ENCODE measurements around the gene CCM2. TPM values are rescaled to one million over a fixed set of nuclear protein-coding genes. Genes with fewer than 3 reads are reported as not detected.

The CCM2 gene
- total and polyA plus RNA-seq, 7 donors = 33.3 to 110 (median 49.9) TPM

GRCh38 chr7:45054442-45054841 is 54.4 kb downstream of the CCM2 start:
- Histone ChIP-seq H3K9me3 (no peaks in the 10 kb centered on the region), H3K27me3 (ENCODE audit: insufficient read depth in 3 of 3, low read length in 2 of 3) (no peaks in the 10 kb centered on the region), H3K4me3 (no peak overlapping the region), H3K4me1 (no peaks in the 10 kb centered on the region), H3K36me3 (ENCODE audit: insufficient read depth in 1 of 2, low read depth in 1 of 2) (peaks cover 0 to 22% of the 10 kb centered on the region in 2 donors), H3K27ac (no peak overlapping the region)
- intact Hi-C loops (cut with DNase I) = no loop called here
- TF ChIP-seq, protein P1, sequence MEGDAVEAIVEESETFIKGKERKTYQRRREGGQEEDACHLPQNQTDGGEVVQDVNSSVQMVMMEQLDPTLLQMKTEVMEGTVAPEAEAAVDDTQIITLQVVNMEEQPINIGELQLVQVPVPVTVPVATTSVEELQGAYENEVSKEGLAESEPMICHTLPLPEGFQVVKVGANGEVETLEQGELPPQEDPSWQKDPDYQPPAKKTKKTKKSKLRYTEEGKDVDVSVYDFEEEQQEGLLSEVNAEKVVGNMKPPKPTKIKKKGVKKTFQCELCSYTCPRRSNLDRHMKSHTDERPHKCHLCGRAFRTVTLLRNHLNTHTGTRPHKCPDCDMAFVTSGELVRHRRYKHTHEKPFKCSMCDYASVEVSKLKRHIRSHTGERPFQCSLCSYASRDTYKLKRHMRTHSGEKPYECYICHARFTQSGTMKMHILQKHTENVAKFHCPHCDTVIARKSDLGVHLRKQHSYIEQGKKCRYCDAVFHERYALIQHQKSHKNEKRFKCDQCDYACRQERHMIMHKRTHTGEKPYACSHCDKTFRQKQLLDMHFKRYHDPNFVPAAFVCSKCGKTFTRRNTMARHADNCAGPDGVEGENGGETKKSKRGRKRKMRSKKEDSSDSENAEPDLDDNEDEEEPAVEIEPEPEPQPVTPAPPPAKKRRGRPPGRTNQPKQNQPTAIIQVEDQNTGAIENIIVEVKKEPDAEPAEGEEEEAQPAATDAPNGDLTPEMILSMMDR (IDR thresholded peaks at IDR 0.05) = no peak
- 71 to 82% (median 73%) methylated on average over 3 of the region's 3 CpGs for WGBS, 3 donors
- ATAC-seq (no peak), DNase-seq (no peak)

DNA sequence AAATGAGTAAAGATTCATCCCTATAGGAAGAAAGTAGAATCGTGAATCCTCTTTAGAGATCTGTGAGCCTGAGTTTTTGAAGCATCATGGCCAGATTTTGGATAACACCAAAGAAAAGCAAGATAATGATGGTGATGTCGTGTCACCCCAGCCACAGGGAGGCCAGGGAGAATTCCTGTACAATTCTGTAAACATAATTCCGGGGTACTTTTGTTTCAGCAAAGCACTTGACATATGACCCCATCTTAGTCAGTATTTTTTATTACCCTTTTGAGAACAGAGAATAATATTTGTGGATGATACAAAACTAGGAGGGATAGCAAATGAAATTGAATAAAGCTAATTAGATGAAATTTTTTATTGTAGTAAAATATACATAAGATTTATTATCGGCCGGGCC is 55.0 kb downstream of the CCM2 start:
- Histone ChIP-seq H3K4me1 (no peaks in the 10 kb centered on the region), H3K36me3 (ENCODE audit: insufficient read depth in 1 of 2, low read depth in 1 of 2) (peaks cover 0 to 17% of the 10 kb centered on the region in 2 donors), H3K27ac (no peak overlapping the region), H3K27me3 (ENCODE audit: insufficient read depth in 3 of 3, low read length in 2 of 3) (no peaks in the 10 kb centered on the region), H3K4me3 (no peak overlapping the region), H3K9me3 (no peaks in the 10 kb centered on the region)
- intact Hi-C loops (cut with DNase I) = no loop called here
- TF ChIP-seq, protein P1 (IDR thresholded peaks at IDR 0.05) = no peak
- DNase-seq = no peak
- WGBS, 3 donors = 91 to 93% (median 92%) methylated on average over 5 of the region's 5 CpGs
- no peak for ATAC-seq

GRCh38 chr7:45055594-45056219 is 55.7 kb downstream of the CCM2 start:
- no peaks in the 10 kb centered on the region for H3K4me1 ChIP-seq
- no peak overlapping the region for H3K4me3 ChIP-seq
- ATAC-seq (no peak), DNase-seq (no peak)
- peaks cover 0 to 10% of the 10 kb centered on the region in 2 donors for H3K36me3 ChIP-seq (ENCODE audit: insufficient read depth in 1 of 2, low read depth in 1 of 2)
- no peaks in the 10 kb centered on the region for H3K27me3 ChIP-seq (ENCODE audit: insufficient read depth in 3 of 3, low read length in 2 of 3)
- WGBS, 3 donors = 98% methylated on average over 5 of the region's 5 CpGs
- TF ChIP-seq, protein P1 (IDR thresholded peaks at IDR 0.05) = no peak
- no peaks in the 10 kb centered on the region for H3K9me3 ChIP-seq
- no peak overlapping the region for H3K27ac ChIP-seq
- intact Hi-C loops (cut with DNase I) = no loop called here

DNA sequence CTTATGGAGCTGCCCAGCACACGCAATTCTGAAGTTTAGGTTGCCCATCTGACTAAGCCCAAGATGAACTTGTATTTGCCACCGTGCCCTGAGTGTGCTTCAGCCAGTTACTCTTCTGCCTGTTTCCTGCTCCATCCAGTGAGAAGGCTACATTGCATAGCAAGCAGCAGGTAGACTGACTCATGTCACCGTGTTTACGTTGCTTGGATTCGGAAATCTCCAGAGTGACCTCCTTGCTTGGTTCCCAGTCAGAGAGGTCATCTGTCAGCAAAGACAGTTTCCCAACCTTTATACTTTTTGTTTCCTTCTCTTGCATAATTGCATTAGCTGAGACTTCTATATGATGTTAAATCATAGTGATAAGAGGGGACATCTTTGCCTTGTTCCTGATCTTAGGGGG is 57.9 kb downstream of the CCM2 start:
- H3K9me3 ChIP-seq = no peaks in the 10 kb centered on the region
- H3K27me3 ChIP-seq (ENCODE audit: insufficient read depth in 3 of 3, low read length in 2 of 3) = no peaks in the 10 kb centered on the region
- no peak overlapping the region for H3K4me3 ChIP-seq
- ATAC-seq (no peak), DNase-seq (no peak)
- intact Hi-C loops (cut with DNase I) = no loop called here
- TF ChIP-seq, protein P1 (IDR thresholded peaks at IDR 0.05) = no peak
- H3K36me3 ChIP-seq (ENCODE audit: insufficient read depth in 1 of 2, low read depth in 1 of 2) = peaks cover 0 to 4% of the 10 kb centered on the region in 2 donors
- H3K27ac ChIP-seq = no peak overlapping the region
- H3K4me1 ChIP-seq = no peaks in the 10 kb centered on the region
- WGBS, 3 donors = 92 to 97% (median 97%) methylated on average over 5 of the region's 5 CpGs

DNA sequence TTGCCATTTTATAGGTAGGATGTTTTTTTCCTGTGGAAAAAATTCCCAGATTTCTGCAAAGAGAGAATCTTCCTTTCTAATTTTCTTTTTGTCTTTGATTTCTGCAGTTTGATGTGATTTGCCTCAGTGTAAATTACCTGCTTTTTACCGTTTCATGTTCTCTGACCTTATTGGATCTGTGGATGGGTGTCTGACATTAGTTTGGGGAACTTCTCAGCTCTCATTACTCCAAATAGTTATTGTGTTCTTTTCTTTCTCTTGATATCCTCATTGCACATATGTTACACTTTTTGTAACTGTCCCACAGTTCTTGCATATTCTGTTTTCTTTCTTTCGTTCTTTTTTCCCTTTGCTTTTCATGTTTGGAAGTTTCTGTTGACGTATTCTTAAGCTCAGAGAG is 60.3 kb downstream of the CCM2 start:
- Histone ChIP-seq H3K9me3 (no peaks in the 10 kb centered on the region), H3K4me1 (no peaks in the 10 kb centered on the region), H3K27me3 (ENCODE audit: insufficient read depth in 3 of 3, low read length in 2 of 3) (no peaks in the 10 kb centered on the region), H3K27ac (no peak overlapping the region), H3K36me3 (ENCODE audit: insufficient read depth in 1 of 2, low read depth in 1 of 2) (peaks cover 3 to 17% of the 10 kb centered on the region in 2 donors), H3K4me3 (no peak overlapping the region)
- DNase-seq (no peak), ATAC-seq (no peak)
- intact Hi-C loops (cut with DNase I) = no loop called here
- TF ChIP-seq, protein P1 (IDR thresholded peaks at IDR 0.05) = no peak
- 96 to 97% (median 96%) methylated on average over 3 of the region's 3 CpGs for WGBS, 3 donors
